CD4-positive, alpha-beta T cell treated with Interleukin-10 for 1 hour (primary cell): ENCODE measurements around the gene MXD4.

Experiments used
- DNase-seq: peaks from one replicate; pipeline ENCODE4 v3.0.0-alpha.2; 2020

Gene MXD4

DNA sequence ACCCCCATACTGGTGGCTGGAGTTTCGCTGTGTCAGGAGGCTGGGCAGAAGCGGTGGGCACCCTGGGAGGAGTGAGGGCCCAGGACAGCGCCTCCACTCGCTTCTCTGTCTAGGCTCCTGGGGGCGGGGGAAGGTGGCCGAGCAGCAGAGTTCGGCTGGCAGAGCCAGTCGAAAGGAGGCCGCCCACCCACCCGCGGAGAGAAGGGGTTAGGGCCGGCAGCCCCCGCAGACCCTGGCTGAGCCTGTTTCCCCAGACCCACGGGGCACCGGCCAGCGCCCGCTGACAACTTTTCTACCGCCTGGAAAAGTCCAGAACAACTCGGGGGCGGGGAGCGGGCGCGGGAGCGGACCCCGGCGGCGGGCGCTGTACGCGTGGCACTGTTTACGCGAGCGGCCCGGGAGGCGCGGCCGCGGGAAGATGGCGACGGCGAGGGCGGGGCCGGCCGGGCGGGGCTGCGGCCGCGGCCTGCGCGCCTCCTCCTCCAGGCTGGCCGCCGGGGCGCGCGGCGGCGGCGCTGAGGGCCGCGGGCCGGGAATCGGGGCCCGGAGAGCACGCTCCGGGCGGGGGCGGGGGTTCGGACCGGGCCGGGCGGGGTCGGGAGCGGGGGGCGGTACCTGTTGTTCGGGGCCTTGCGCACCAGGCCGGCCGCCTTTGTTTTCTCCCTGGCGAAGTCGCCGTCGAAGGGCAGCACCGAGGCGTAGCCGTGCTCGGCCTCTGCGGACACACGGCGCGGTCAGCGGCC lies 628 bp downstream of the MXD4 start:
- peak; percentile 55 for DNase-seq

DNA sequence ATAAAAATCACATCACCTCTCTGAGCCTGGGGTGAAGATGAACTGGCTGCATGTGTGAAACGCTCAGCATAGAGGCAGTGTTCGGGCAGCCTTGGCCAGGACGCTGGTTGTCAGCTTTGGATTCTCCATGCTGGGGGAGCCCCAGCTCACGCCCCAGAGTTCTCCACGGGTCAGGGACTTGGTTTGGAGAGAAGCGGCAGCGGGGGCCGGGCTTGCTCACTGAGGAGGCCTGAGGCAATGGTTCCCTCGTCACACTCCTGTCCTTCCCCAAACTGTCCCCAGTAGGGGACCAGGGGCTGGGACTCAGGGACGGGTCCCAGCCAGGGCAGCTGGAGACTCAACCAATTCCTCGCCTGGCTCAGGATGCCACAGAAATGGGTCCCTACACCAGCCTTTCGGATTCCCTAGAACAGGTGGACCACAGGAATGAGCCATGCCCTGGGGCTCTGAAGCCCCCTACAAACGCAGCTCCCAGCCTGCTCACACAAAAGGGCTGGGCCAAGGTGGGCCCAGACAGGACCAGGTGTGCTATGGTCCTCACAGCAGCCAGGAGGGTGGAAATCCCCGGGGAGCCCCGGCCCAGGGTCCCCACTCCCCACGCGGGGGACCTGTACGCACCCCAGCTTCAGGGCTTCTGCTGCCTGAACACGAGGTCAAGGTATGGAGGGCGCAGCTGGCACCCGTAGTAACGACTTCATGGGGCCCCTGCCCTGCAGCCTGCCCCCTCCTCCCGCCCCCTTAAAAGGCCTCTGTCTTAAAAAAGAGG lies 1.4 kb downstream of the MXD4 start:
- DNase-seq, result no peak

DNA sequence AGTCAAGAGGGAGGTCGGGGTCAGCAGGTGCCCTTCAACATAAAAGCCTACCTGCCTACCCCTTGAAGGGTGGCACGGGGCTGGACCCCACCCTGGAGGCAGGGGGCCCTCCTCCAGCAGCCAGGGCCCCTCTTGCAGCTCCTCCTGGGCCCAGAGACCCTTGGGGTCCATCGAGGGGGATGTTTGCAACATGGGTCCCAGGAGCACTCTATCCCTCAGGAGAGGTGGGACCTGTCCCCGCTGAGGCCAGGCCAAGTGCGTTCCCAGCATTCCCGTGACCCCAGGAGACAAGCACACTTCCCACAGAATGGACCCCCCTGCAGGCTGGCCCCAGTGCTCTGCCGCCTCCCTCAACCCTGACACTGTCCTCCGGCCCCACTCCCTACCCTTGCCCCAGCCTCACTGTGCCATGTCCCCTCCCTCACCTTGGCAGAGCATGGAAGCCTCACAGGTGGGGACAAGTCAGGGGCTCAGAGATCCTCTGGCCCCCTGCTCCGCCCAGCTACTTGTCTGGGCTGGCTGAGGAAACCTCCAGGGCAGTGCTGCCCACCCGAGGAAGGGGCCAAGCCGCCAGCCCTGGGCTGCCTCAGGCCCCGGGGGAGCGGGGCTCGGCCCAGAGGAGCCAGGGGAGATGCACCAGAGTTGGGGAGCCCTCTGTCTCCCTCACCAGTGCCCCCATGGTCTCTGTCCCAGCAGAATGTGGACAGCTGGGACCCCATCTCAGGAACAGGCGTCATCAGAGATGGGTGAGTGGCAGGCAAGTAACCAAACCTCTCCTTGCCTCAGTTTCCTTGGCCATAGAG lies 2.2 kb downstream of the MXD4 start:
- no peak for DNase-seq

DNA sequence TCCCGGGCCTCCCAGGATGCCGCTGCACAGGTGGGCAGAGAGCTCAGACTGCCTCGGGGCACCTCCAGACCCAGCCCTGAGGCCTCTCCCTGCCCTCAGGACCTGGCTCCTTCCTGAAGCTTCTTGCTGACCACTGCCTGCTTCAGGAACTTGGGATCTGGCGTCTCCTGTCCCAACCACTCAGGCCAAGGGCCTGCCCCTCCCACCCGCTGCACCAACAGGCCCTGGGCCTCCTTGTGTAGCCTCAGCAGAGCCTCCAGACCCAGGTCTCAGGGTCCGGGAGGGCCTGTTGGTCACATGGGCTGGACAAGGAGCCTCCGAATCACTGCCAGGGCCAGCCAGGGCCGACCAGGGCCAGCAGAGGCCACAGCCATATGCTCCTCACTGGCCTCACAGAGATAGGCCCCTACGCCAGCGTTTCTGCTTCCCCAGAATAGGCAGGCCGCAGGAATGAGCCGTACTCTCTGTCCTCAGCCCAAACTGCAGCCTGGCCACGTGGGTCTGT lies 2.8 kb downstream of the MXD4 start:
- no peak for DNase-seq

DNA sequence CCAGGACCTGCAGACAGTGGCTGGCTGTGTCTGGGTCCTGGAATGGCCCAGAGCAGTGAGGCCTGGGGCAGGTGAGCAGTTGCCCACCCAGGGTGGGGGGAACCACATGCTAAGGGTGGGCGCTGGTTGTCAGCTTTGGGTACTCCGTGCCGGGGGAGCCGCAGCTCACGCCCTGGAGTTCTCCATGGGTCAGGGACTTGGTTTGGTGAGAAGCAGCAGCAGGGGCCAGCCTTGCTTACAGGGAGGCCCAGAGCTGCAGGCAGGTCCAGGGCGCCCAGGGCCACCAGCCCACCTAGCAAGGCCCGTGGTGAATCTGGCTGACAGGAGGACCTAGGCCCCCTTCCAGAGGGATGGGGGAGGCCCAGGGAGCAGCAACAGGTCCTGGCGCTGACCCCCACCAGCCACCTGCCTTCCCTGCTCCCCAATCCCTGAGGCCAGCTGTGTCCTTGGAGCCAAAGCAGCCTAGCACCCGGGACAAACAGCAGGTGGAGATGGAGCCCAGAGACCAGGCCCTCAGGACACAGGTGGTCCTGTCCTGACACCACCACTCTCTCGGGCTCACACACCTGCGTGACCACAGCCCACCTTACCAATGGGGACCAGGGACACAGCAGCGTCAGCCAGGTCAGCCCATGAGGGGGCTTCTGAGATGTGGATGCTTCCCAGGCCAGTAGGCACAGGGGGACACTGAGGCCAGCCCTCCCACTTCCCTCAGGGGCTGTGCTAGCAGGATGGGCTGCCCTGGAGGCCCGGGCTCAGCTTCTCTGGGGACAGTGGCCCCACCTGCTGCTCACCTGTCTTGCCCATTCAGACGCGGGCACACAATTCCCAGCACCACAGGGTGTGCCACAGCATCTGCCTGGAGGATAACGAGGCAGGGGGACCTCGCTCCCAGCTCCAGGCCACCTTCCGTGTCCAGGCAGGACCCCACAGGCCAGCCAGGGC lies 3.5 kb downstream of the MXD4 start:
- DNase-seq, result no peak

DNA sequence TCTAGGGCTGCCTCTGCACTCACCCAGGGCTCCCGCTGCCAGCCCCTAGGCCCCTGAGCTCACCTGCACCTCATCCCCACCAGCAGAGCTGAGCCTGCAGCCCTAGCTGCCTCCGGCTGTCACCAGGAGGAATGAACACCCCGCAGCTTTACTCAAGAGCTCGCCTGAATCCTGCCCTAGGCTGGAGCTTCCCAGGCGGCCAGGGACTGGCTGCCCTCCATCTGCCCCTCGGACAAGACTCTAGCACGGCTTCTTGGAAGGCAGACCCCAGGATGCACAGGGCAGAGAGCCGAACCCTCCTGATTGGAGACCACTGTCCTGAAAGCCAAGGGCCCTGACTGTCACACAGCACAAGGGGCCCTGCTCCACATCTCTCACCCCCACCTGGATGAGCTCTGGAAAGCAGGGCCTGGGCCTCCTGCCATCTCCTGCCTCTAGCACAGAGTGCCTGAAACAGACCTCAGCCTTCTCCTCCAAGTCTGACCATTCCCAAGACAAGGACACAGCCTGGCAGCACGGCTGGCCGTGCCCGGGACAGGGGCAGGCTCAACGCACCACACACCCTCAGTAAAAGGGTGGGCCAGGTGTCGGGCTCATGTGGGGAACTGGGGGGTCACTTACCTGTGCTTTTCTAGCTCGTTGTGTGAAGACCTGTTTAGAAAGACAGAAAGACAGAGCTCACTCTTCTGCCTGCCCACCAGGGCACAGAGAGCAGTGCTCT lies 4.4 kb downstream of the MXD4 start:
- DNase-seq, result no peak

DNA sequence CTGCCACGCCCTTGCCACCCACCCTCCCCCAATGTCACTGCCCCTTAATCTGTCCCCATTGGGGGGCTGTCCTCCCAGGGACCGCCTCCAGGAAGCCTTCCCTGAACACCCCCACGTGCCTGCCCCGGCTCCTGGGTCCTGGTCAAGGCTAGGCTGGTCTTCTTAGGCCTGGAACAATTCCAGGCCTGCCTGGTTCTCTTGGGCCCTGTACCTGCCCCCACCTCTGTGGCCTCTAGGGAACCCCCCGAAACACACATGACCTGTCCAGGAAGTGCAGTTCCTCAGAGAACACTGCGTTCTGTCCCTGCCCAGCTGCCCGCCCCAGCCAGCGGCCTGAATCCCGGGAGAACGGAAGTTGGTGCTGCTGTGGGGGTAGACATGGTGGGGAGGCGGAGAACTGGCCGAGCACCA lies 5.1 kb downstream of the MXD4 start:
- no peak for DNase-seq

DNA sequence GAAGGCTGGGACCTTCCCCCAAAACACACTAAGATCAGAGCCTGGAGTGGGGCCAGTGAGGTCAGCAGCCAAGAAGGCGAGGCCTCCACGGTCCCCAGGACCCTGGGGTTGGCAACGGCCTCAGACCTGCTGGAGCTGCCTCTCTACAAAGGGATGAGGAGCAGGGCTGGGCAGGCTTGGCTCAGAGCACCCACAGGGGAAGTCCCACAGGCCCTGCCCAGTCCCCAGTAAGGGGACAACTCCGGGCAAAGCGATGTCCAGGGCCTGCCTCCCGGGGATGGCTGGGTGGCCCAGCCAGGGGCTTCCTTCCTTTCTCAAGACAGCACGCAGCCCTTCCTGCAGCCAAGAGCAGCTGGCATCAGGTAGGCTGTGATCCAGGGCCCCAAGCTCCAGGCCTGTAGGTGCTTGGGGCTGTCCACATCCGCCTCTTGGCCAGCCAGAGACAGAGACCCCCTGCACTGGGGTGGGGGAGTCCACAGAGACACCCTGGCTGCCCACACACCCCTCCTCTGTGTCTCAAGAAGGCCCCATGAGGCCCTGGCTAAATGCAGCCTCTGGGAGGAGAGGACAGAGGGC lies 5.7 kb downstream of the MXD4 start:
- no peak for DNase-seq

DNA sequence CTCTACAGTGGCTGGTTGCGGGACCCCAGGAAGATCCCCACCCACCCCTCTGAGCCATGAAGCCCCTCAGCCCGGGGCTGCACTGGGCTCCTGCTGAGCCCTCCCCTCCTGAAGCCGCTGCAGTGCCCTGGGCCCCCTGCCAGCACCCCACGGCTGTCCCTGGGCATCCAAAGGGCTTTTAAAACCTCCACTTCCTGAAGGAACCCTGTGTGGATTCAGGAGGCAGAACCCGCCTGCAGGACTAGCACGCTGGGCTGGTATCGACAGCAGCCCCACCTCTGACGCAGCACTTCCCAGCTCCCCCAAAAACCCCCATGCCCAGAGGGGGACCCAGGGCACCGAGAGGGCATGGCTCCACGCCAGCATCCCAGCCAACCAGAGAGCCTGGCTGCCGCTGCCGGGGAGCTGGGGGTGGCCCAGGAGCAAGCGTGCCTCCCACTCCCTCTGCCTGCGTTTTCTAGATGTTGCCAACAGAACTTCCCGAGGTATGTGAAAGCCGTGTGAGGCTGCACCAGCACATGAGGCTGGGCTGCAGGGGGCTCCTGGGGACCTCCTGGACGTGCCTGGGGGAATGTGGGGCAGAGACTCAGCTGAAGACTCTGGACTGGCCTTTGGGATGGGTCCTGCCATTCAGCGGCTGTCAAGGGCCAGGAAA lies 6.3 kb downstream of the MXD4 start:
- no peak for DNase-seq

DNA sequence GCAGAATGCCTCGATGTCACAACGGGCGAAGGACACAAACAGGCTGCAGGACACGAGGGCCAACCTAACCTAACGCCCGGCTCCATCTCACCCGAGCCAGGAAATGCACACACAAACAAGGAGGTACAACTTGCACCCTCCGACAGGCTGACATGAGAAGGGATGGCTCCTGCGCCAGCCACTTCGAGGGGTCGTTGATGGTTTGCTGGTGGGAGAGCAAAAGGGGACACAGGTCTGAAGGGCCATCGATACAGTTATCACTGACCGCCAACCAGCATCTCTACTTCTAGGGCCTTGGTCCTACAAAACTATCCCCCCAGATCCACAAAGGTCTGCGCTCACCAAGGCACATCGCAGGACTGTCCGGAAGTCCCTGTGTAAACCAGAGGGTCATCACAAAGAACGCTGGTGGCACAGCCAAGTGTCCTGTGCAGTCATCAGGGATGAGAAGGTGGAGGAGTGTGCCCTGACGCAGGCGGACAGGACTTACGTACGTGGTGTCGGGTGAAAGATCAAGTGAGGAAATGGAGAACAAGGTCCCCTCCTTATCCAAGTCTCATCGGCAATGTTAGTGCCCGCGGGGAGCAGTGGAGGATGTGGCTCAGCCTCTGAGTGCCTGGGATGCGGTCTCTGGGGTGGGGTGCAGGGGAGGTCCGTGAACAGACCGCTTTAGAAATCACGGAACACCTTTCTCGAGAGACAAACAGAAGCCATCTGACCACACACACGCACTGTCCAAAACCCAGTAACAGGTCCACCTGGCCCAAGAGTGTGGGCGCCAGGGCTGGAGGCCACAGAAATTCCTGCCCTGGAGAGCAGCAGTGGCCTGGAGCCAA lies 7.0 kb downstream of the MXD4 start:
- no peak for DNase-seq

DNA sequence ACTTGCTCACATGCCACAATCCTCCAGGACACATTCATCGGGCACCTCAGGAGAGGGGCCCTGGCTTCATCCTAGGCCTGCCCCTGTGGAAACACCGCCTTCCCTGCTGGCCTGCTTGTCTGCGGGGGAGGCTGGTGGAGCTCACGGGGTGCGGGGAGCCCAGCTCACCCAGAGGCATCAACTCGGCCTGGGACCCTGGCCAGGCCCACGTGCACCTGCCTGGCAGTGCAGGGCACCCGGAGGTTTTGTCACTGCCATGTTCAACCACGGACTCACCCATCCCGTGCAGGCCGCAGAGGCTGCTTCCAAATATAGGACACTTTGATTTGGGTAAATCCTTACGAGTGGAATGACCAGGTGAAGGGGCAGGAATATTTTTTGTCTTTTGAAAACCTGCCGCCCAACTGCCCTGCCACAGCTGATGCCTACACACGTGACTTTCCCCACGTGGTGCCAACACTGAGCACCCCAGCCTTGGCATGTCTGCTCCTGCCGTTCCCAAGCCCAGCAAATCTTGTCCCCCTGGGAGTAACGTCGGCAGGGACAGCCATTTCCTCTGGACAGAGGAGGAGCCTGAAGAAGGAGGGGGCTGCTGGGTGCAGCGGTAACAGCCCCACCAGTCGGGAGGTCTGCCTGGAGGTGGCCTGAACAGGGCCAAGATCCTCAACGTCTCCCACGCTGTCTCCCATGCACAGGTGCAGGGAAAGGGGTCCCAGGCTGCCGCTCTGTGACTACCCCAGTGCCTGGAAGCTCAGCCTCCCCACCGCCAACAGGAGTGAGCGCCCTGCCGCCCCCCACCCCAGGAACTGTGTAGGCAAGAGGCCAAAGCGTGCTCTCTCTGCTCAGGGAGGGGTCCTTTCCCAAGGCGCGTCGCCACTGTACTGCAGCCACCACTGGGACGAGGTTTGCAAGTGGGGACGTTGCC lies 8.5 kb downstream of the MXD4 start:
- DNase-seq, result no peak

DNA sequence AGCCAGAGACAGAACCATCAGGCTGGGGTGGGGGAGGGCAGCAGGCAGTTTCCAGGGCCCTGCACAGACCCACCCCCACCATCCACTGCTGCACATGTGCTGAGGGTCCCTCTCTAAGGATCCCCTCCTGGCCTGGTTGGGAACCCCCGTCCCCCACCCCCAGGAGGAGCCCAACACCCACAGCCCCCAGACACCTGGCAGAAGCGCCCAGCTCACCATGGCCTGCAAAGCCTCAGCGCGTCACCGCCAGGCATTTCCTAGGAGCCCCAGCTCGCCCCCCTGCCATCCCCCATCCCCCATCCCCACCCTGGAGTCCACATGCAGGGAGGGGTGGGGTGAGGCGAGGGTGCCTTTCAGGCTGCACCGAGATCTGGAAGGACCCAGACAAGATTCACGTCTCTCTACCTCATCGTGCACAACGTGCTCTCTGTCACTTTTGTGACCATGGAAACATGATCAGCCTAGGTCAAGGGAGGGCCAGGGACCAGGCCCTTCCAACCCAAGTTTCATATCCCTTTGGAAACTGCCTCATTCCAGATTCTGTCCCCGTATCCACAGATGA lies 9.3 kb downstream of the MXD4 start:
- no peak for DNase-seq

DNA sequence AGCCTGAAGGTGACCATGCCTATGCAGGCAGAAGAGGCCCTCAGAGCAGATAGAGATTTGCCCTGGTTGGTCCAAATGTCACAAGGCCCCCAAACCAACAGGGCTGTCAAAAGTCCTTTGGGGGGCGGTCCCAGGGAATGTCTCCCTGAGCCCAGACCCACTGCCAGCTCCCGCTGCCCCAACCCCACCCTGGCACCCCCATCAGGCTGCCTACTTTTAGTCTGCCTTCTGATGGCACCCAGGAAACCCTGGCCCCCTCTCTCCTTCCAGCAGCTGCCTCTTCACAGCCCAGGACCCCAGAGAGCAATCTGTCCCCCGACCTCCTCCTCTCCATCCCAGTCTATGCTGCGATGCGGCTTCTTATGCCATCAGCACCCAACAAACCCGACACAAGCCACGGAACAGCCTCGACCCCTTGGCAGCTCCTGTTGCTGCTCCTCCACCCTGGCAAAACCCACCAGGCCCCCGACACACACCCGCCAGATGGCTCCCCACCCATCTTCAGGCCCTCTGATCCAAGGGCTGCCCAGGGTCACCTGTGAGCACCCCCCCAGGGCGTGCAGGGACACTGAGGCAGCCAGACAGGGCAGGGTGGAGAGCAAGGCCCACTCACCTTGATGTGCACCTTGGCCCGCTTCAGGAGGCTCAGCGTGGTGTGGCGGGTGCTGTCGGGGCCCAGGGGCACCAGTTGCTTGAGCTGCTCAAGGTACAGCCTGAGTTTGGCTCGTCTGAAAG lies 9.9 kb downstream of the MXD4 start:
- no peak for DNase-seq

DNA sequence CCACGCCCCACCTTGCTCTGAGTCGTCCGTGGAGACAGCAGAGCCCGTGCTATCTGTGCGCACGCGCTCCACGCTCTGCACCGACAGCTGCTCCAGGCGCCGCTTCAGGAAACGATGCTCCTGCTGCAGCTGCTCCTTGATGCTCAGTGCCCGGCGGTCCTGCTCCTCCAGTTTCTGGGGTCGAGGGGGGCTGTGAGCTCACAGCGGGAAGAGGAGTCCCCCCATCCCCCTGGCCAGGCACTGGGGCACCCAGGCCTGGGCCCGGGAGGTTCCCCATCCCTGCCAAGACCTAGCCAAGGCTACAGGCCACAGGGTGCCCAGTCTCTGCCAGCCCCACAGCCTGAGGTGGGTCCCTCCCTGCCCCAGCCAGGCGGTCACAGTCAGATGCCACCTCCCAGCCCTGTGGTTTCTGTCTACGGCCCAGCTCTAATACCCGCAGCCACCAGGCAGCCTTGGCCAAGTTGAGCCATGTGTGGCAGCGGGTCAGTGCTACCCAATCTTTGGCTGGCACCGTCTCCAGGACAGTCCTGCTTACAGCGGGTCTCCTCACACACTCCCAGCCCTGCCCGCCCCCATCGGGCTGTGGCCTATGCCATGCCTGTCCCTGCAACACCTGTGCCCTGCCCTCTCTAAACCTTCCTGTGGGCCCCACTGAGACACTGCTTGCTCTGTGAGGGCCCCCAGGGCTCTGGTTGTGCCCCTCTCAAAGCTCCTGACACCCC lies 10.7 kb downstream of the MXD4 start:
- DNase-seq, result no peak

DNA sequence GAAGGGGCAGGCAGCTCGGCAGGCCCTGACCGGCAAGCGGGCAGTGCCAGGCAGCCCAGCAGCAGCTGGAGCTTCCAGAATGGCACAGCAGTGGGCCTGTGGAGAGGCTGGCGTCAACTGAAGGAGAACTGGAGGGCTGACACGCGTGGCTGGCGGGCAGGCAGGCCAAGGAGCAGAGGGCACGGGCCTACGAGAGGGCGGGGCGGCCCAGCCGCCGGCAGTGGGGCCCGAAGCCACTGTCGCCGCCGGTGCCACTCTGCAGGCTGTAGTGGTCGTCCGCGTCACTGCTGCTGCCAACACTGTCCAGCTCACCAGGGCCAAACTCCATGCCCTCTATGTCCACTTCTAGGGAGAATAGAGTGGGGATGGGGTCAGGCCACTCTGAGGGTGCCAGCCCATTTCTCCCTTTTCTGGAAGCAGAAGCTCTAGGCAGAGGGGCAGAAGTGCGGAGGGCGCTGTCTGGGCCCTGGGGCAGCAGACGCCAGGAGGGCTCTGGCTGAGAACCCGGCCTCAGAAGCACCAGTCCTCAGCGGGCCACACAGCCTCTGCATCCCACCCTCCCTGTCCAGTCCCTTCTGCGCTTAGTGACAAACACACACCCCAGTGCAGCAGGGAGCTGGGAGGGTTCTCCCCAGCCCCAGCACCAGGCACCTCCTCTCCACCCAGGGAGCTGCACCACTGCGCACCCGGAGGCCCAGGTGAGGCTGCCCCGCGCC lies 11.4 kb downstream of the MXD4 start:
- DNase-seq, result no peak
